ENCODE data around the gene MAK. TPM values are rescaled to one million over a fixed set of nuclear protein-coding genes. Genes with fewer than 3 reads are reported as not detected.

Gene MAK
- total RNA-seq, 1 experiment from 2014 or later: 0.20 TPM

DNA sequence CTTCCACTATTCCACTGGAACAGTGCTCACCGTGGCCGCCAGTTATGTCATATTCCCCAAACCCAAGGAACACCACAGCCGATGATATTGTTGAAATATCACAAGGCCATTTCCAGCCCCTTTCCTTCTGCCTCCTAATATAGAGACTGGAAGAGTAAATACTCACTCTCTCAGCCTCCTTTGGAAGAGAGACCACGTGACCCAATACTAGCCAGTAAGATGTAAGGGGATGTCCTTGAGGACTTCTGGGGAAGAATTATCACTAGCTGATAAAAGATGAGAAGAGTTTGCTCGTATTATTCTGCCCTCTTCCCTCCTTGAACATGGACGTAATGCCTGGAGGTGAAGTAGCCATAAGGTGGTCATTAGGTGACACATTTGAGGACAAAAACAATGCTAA lies 13.5 kb downstream of the MAK start:
- H3K56ac ChIP-seq (ENCODE audit: insufficient read length, low read depth, low read length): no peak overlapping the region
- peaks cover 0 to 1% (median 0%) of the 10 kb centered on the region in 3 experiments; a peak in 1 of 7 replicates for H3K36me3 Mint-ChIP-seq (ENCODE audit: insufficient read depth in 1 of 3, low read depth in 3 of 3)
- H4K91ac ChIP-seq (ENCODE audit: insufficient read length, low read depth, low read length): no peak overlapping the region
- H3K79me1 ChIP-seq (ENCODE audit: insufficient read depth, low read depth, low read length, poor library complexity, severe bottlenecking): no peaks in the 10 kb centered on the region
- H3K4ac ChIP-seq (ENCODE audit: low read depth, low read length): no peak overlapping the region
- H3K4me1 ChIP-seq (ENCODE audit: insufficient read depth, low read length): no peaks in the 10 kb centered on the region
- no peak overlapping the region for H2AFZ ChIP-seq (ENCODE audit: low read length)
- no peak overlapping the region for H3K18ac ChIP-seq (ENCODE audit: insufficient read length, low read depth, low read length)
- no peaks in the 10 kb centered on the region for H3K9me3 ChIP-seq (ENCODE audit: control insufficient read depth, low read depth, low read length)
- H3T11ph ChIP-seq (ENCODE audit: low read length): no peak overlapping the region
- TF ChIP-seq, protein P1, sequence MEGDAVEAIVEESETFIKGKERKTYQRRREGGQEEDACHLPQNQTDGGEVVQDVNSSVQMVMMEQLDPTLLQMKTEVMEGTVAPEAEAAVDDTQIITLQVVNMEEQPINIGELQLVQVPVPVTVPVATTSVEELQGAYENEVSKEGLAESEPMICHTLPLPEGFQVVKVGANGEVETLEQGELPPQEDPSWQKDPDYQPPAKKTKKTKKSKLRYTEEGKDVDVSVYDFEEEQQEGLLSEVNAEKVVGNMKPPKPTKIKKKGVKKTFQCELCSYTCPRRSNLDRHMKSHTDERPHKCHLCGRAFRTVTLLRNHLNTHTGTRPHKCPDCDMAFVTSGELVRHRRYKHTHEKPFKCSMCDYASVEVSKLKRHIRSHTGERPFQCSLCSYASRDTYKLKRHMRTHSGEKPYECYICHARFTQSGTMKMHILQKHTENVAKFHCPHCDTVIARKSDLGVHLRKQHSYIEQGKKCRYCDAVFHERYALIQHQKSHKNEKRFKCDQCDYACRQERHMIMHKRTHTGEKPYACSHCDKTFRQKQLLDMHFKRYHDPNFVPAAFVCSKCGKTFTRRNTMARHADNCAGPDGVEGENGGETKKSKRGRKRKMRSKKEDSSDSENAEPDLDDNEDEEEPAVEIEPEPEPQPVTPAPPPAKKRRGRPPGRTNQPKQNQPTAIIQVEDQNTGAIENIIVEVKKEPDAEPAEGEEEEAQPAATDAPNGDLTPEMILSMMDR (conservative IDR thresholded peaks at IDR 0.05): no peak
- H3K9ac ChIP-seq (ENCODE audit: extremely low read depth, insufficient read length, low read length): no peak overlapping the region
- no peak overlapping the region for H3K27ac Mint-ChIP-seq
- H3K79me2 ChIP-seq (ENCODE audit: insufficient read depth, low read length): no peaks in the 10 kb centered on the region
- no peak overlapping the region for H4K8ac ChIP-seq (replicated peaks; ENCODE audit: insufficient read length, low read depth, low read length)
- H3K9me3 Mint-ChIP-seq: no peaks in the 10 kb centered on the region
- no peaks in the 10 kb centered on the region for H3K4me1 Mint-ChIP-seq
- no peak overlapping the region for H2BK20ac ChIP-seq (ENCODE audit: low read depth, low read length, poor library complexity, severe bottlenecking)
- H2AK5ac ChIP-seq (ENCODE audit: insufficient read length, low read length): no peak overlapping the region
- no peak overlapping the region for H2BK120ac ChIP-seq (ENCODE audit: low read depth, low read length, poor library complexity, severe bottlenecking)
- H3K23ac ChIP-seq (ENCODE audit: insufficient read length, low read depth, low read length): no peak overlapping the region
- no peak overlapping the region for H3K14ac ChIP-seq (ENCODE audit: insufficient read depth, low read length)
- DNase-seq: no peak
- no peak overlapping the region for H3K4me2 ChIP-seq (ENCODE audit: insufficient read depth, insufficient read length, low read length)
- no peaks in the 10 kb centered on the region for H4K20me1 ChIP-seq (ENCODE audit: control insufficient read depth, insufficient read depth, insufficient read length)
- H2BK12ac ChIP-seq (ENCODE audit: insufficient read length, low read depth, low read length): no peak overlapping the region
- no peak overlapping the region for H2BK5ac ChIP-seq (ENCODE audit: insufficient read length, low read length)
- WGBS (ENCODE audit: extremely low coverage, insufficient read length, low lambda C conversion rate): no CpG with 5 or more reads among the region's 6 CpGs
- H3K4me3 Mint-ChIP-seq: no peak overlapping the region
- no peak overlapping the region for H3K27ac ChIP-seq (ENCODE audit: insufficient read length, low read depth, low read length)
- H3K23me2 ChIP-seq (ENCODE audit: insufficient read length, low read depth, low read length, poor library complexity, severe bottlenecking): no peaks in the 10 kb centered on the region
- no peak overlapping the region for H4K5ac ChIP-seq (ENCODE audit: insufficient read length, low read depth, low read length)
- H3K27me3 ChIP-seq (ENCODE audit: insufficient read depth, low read length): no peaks in the 10 kb centered on the region
- no peaks in the 10 kb centered on the region for H3K27me3 Mint-ChIP-seq (ENCODE audit: low read depth)
- no peak overlapping the region for H2BK15ac ChIP-seq (ENCODE audit: low read depth, low read length)
